Stimulated activated CD4-positive, alpha-beta T cell treated with anti-CD3 and anti-CD28 coated beads, TNF-alpha, amount 100 ng/mL, for 24 hours (primary cell): ENCODE results near the gene SAMD7.
A peak's percentile ranks its signal among the peaks of the same experiment; 100 is the strongest.

ENCODE experiments used
- DNase-seq, 3 experiments: peaks; one replicate each; pipeline ENCODE4 v3.0.0-alpha.2; 2020; ENCODE audit warnings: low read depth in 3 of 3

Gene SAMD7

GRCh38 chr3:169907944-169908343 is 3.4 kb upstream of the SAMD7 start:
- no peak for DNase-seq

GRCh38 chr3:169913323-169913722 is 2.0 kb downstream of the SAMD7 start:
- DNase-seq = no peak

DNA sequence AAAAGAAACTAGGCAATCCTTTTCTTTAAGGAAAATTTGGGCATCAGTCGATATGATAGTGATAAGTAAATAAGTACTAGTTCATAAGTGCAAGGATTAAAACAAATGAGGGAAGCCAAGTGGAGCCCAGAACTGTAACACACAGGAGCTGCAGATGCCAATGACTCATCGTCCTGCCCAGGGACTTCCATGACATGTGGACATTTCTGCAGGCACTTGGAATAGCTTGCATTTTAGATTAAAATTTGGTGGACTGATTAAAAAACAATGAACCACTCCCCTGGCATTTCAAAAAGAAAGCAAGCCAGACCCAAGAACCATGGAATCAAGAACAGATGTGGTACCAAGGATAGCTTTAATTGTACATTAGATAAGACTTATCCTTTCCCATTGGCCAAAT is 2.9 kb downstream of the SAMD7 start:
- DNase-seq = no peak

GRCh38 chr3:169923189-169923588 is 11.8 kb downstream of the SAMD7 start:
- DNase-seq = no peak

- DNase-seq = no peak
These were observed 12.5 kb downstream of the SAMD7 start for GRCh38 chr3:169923831-169924230.

DNA sequence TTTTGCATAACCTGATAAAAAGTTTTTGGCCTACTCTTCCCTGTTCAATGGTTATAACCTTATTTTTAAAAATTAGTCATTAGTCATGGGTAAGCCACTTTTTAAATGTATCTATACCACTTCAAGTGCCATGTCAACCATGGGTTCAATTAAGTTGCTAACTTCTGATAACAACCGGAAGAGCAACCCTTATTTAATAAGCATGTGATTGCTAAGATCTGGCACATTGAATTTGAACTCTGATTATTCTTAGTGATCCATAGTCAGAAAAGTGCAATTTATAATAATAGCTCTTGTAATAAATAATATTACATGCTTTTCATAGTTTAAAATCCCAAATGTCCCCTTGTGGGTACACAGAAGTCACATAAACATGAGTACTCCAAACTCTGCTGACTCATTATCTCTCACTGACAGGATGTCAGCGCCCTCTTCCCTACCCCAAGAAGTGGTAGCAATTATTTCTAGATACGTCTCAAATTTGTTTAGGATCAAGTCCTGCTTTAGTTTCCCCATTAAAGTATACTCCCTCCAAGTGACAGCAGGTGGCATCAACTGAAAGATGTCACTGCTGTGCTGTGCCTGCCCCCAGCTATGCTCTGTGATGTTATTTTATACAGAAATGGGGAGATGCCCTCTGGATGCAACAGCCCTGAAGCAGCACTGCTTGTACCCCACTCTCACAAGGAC is 18.6 kb downstream of the SAMD7 start:
- DNase-seq = no peak

DNA sequence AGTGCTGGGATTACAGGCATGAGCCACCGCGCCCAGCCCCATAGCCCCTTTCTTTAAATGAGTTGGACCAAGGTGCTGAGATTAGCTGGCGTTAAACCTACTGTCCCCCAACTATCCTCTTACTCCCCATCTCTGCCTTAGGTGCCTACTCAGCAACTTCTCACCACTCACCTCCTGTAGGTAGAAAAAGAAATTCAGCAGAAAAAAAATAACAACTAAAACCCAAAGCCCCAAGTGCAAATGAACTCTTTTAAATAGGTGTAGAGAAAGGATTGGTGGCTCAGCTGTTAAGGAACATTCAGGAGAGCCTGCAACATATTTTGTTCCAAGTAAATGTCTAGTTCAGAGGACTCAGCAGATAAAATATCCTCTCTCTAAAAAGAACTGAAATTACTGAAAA is 19.5 kb downstream of the SAMD7 start:
- no peak for DNase-seq

DNA sequence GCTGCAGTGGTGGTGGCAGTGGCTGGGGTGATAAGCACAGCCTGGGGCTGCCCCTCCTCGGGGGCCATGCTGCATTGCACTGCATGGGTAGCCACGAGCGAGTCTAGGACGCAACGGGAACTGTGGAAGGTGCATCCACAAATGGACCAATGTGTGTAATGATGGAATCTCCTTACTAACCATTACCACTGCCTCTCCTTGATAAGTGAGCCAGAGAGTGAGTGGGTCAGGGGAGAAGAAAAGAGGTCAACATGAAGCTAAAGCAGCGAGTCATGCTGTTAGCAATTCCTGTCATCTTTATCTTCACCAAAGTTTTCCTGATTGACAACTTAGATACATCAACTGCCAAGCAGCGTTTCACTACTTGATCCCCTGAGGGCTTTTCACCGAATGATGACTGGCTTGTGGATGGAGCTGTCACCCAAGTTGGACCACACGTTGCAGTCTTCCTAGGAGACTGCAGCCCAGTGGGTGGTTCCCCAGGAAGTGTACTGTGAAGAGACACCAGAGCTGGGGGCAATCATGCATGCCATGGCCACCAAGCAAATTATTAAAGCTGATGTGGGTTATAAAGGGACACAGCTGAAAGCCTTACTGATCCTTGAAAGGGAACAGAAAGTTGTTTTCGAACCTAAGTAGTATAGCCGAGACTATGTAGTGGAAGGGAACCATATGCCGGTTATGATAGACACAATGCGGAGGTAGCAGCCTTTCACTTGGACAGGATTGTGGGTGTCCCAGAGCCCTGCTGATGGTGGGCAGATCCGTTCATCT is 20.6 kb downstream of the SAMD7 start:
- no peak for DNase-seq

GRCh38 chr3:169939320-169939719 is 27.9 kb downstream of the SAMD7 start:
- DNase-seq = no peak

- DNase-seq = no peak
These were observed 28.4 kb downstream of the SAMD7 start for GRCh38 chr3:169939751-169940150.

- DNase-seq = no peak
These were observed 29.3 kb downstream of the SAMD7 start for GRCh38 chr3:169940470-169941181.

GRCh38 chr3:169945313-169945712 is 33.9 kb downstream of the SAMD7 start:
- peak in 1 of 3 experiments; percentile 41 for DNase-seq

- no peak for DNase-seq
These were observed 35.0 kb downstream of the SAMD7 start for GRCh38 chr3:169946336-169946735.

DNA sequence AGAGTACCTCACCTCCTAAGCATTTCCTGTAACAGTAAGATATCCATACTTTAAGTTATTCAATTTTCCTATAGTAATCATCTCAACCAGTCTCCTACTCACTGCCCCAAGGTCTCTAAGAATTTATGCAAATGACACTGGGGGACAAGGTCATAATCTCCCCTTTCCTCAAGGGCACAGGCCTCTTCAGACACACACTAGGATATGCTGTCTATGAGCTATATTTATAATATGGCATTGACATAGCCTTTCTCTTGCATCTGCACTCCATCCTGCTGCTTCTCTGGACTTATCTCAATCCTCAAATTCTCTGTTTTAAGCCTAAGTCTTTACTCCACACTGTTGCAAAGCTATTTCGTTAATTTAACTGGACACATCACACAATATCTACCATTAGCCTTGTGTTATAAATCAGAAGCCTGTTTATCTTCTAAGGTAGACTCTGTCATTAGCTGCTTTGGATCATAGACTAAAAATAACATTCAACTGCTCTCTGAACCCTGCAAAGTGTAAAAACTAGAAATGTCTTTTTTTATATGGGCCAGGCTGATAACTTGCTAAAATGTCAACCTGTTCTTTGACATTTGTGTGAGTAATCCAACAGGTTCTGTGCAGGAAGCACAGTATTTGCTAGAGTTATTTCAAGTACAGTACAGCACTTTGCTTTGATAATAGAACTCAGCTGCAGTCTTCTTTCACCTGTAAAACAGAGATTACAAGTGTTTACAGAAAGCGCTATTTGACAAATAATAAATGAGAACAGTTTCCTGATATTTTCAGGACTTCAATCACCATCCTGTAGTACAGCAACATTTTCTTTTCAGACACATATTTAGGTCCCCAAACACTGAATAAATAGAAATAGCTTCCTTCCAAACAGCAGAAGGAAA is 37.4 kb downstream of the SAMD7 start:
- DNase-seq = no peak

GRCh38 chr3:169952045-169952444 is 40.7 kb downstream of the SAMD7 start:
- no peak for DNase-seq

DNA sequence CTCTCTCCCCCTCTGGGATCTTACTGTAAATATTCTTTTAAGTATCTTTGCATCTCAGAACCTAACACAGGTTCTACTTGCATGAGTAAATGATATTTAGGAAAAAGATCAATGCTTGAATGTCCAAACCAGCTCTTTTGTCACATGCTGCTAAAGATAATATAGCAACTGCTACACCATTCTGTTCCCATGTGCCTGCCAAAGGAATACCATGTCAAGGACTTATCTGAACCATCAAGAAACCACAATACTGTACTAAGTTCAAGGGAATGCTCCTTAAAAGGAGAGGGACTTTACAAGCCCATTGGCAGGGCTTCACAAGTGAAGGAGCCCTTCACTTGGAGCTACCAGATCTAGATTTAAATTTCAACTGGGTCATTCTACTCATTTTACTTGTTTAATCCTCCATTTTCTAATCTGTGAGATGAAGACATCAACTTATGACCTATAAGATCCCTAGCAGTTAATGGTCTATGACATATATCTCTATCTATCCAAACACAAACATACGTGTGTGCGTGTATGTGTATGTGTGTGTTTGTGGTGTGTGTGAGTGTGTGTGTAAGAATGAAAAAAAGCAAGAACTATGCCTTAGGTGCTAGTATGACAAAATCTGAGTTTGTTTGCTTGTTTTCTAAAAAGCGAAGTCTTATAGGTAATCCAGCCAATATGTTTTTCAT is 42.2 kb downstream of the SAMD7 start:
- no peak for DNase-seq

GRCh38 chr3:169954142-169954756 is 42.9 kb downstream of the SAMD7 start:
- DNase-seq = no peak

GRCh38 chr3:169955406-169955805 is 44.0 kb downstream of the SAMD7 start:
- no peak for DNase-seq

- DNase-seq = no peak
These were observed 52.8 kb downstream of the SAMD7 start for GRCh38 chr3:169964176-169964575.

- no peak for DNase-seq
These were observed 54.4 kb downstream of the SAMD7 start for GRCh38 chr3:169965562-169966427.
